Transverse colon (tissue), 4 donors: Measurements from ENCODE around the gene ITGB5.

Source experiments
- EP300 ChIP-seq: sonication (generic); formaldehyde crosslinking; IDR thresholded peaks from one replicate; pipeline ENCODE4 v1.6.1; 2017; ENCODE audit warnings: antibody characterized with exemption, low read depth
- POLR2A ChIP-seq: fragments of 450-650 bp; IDR thresholded peaks from one replicate; pipeline ENCODE4 v1.6.1; 2016; ENCODE audit warnings: antibody characterized with exemption, mild to moderate bottlenecking, moderate library complexity
- POLR2AphosphoS5 ChIP-seq, 3 donors: sonication (generic); formaldehyde crosslinking; IDR thresholded peaks; one replicate each; pipeline ENCODE4 v1.6.1; 2016; ENCODE audit warnings: antibody characterized with exemption in 3 of 3
- TF ChIP-seq, protein P1 (sequence below), 5 experiments: fragments of 200-600 bp in 3 of 5; fragments of 450-650 bp in 2 of 5; sonication (generic) in 3 of 5; IDR thresholded peaks; 1 replicate in 2 of 5; 2 replicates in 3 of 5; pipeline ENCODE4 v1.5.1; 2016 to 2017; ENCODE audit warnings: antibody characterized with exemption in 5 of 5, inconsistent platforms in 3 of 5, mild to moderate bottlenecking in 2 of 5, moderate library complexity in 1 of 5

DNA sequence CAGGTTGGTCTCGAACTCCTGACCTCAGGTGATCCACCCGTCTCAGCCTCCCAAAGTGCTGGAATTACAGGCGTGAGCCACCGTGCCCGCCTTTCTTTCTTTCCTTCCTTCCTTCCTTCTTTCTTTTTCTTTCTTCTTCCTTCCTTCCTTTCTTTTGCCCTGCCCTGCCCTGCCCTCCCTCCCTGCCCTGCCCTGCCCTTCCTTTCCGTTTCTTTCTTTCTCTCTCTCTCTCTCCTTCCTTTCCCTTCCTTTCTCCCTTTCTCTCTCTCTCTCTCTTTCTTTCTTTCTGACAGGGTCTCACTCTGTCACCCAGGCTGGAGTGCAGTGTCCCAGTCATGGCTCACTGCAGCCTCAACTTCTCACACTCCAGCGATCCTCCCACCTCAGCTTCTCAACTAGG is 82.3 kb downstream of the ITGB5 start:
- TF ChIP-seq POLR2A = no peak
- TF ChIP-seq, protein P1, sequence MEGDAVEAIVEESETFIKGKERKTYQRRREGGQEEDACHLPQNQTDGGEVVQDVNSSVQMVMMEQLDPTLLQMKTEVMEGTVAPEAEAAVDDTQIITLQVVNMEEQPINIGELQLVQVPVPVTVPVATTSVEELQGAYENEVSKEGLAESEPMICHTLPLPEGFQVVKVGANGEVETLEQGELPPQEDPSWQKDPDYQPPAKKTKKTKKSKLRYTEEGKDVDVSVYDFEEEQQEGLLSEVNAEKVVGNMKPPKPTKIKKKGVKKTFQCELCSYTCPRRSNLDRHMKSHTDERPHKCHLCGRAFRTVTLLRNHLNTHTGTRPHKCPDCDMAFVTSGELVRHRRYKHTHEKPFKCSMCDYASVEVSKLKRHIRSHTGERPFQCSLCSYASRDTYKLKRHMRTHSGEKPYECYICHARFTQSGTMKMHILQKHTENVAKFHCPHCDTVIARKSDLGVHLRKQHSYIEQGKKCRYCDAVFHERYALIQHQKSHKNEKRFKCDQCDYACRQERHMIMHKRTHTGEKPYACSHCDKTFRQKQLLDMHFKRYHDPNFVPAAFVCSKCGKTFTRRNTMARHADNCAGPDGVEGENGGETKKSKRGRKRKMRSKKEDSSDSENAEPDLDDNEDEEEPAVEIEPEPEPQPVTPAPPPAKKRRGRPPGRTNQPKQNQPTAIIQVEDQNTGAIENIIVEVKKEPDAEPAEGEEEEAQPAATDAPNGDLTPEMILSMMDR (IDR thresholded peaks at IDR 0.05) = no peak
- TF ChIP-seq POLR2AphosphoS5 (IDR thresholded peaks at IDR 0.05) = no peak
- no peak for TF ChIP-seq EP300
